Activated T-cell treated with anti-CD3 and anti-CD28 coated beads, Interleukin-2, amount 50 U/mL, for 24 hours (primary cell): ENCODE measurements around the gene KLRG1.

Experiments
- DNase-seq: peaks from one replicate; pipeline ENCODE4 v3.0.0-alpha.2; 2020
- H3K27ac Mint-ChIP-seq: 2 replicates; pipeline ENCODE4 v1.8.0; 2020; ENCODE audit warnings: mild to moderate bottlenecking, mixed read lengths
- H3K27me3 Mint-ChIP-seq: 2 replicates; pipeline ENCODE4 v1.8.0; 2020; ENCODE audit warnings: mixed read lengths
- H3K36me3 Mint-ChIP-seq: 2 replicates; pipeline ENCODE4 v1.8.0; 2020; ENCODE audit warnings: low read depth, mixed read lengths
- H3K4me1 Mint-ChIP-seq: 2 replicates; pipeline ENCODE4 v1.8.0; 2020; ENCODE audit warnings: low read depth, mixed read lengths
- H3K4me3 Mint-ChIP-seq: 2 replicates; pipeline ENCODE4 v1.8.0; 2020; ENCODE audit warnings: mild to moderate bottlenecking, moderate library complexity, mixed read lengths
- H3K9me3 Mint-ChIP-seq: 2 replicates; pipeline ENCODE4 v1.8.0; 2020; ENCODE audit warnings: mixed read lengths

The KLRG1 gene

GRCh38 chr12:9043766-9044165 is 54.4 kb downstream of the KLRG1 start:
- Mint-ChIP-seq H3K27ac (no peak overlapping the region), H3K9me3 (no peaks in the 10 kb centered on the region)

GRCh38 chr12:9047105-9047504 is 57.8 kb downstream of the KLRG1 start:
- H3K27me3 Mint-ChIP-seq: no peaks in the 10 kb centered on the region

More at GRCh38 chr12:9043766-9044165, 54.4 kb downstream of the KLRG1 start:
- peaks cover 51% of the 10 kb centered on the region for H3K4me1 Mint-ChIP-seq
- H3K4me3 Mint-ChIP-seq: no peak overlapping the region
- no peak for DNase-seq
- peaks cover 2% of the 10 kb centered on the region for H3K36me3 Mint-ChIP-seq
- H3K27me3 Mint-ChIP-seq: no peaks in the 10 kb centered on the region

GRCh38 chr12:9048930-9049329 is 59.6 kb downstream of the KLRG1 start:
- Mint-ChIP-seq H3K36me3 (peaks cover 2% of the 10 kb centered on the region), H3K4me1 (peaks cover 22% of the 10 kb centered on the region), H3K27me3 (no peaks in the 10 kb centered on the region), H3K9me3 (no peaks in the 10 kb centered on the region), H3K27ac (no peak overlapping the region), H3K4me3 (no peak overlapping the region)
- no peak for DNase-seq

More at GRCh38 chr12:9047105-9047504, 57.8 kb downstream of the KLRG1 start:
- H3K36me3 Mint-ChIP-seq: peaks cover 2% of the 10 kb centered on the region
- H3K4me1 Mint-ChIP-seq: peaks cover 27% of the 10 kb centered on the region
- no peak for DNase-seq
- no peaks in the 10 kb centered on the region for H3K9me3 Mint-ChIP-seq
- H3K4me3 Mint-ChIP-seq: no peak overlapping the region
- no peak overlapping the region for H3K27ac Mint-ChIP-seq

- Mint-ChIP-seq H3K9me3 (no peaks in the 10 kb centered on the region), H3K27me3 (no peaks in the 10 kb centered on the region), H3K36me3 (peaks cover 2% of the 10 kb centered on the region), H3K4me3 (no peak overlapping the region), H3K27ac (no peak overlapping the region), H3K4me1 (peaks cover 22% of the 10 kb centered on the region)
- no peak for DNase-seq
Observed at GRCh38 chr12:9049520-9050133, 60.3 kb downstream of the KLRG1 start.

GRCh38 chr12:9050521-9051157 is 61.3 kb downstream of the KLRG1 start:
- DNase-seq: no peak
- Mint-ChIP-seq H3K4me3 (no peak overlapping the region), H3K27ac (no peak overlapping the region), H3K27me3 (no peaks in the 10 kb centered on the region), H3K9me3 (no peaks in the 10 kb centered on the region), H3K36me3 (no peaks in the 10 kb centered on the region), H3K4me1 (peaks cover 22% of the 10 kb centered on the region)

- no peaks in the 10 kb centered on the region for H3K36me3 Mint-ChIP-seq
- DNase-seq: no peak
- H3K4me3 Mint-ChIP-seq: no peak overlapping the region
- no peaks in the 10 kb centered on the region for H3K9me3 Mint-ChIP-seq
- H3K27ac Mint-ChIP-seq: no peak overlapping the region
- no peaks in the 10 kb centered on the region for H3K27me3 Mint-ChIP-seq
- peaks cover 19% of the 10 kb centered on the region for H3K4me1 Mint-ChIP-seq
Observed at GRCh38 chr12:9051158-9051550, 61.8 kb downstream of the KLRG1 start.

GRCh38 chr12:9052610-9053009 is 63.3 kb downstream of the KLRG1 start:
- no peaks in the 10 kb centered on the region for H3K27me3 Mint-ChIP-seq
- H3K36me3 Mint-ChIP-seq: no peaks in the 10 kb centered on the region
- no peak for DNase-seq
- no peak overlapping the region for H3K4me3 Mint-ChIP-seq
- H3K9me3 Mint-ChIP-seq: no peaks in the 10 kb centered on the region
- H3K4me1 Mint-ChIP-seq: peaks cover 12% of the 10 kb centered on the region
- H3K27ac Mint-ChIP-seq: no peak overlapping the region
